H7 (cell line): ENCODE results near the gene ARHGEF10L. TPM values are rescaled to one million over a fixed set of nuclear protein-coding genes. Genes with fewer than 3 reads are reported as not detected.
"Not testable (repeated sequence)": the region's sequence is repeated elsewhere in the genome, so short reads cannot be mapped to it uniquely, and the experiment has no call there.

Experiments used
- DNase-seq: peaks from one replicate; pipeline ENCODE4 v3.0.0; 2012
- H3K27me3 ChIP-seq: 2 replicates; pipeline ENCODE4 v1.6.0; 2011; ENCODE audit warnings: mild to moderate bottlenecking, low read length; ENCODE audit not compliant: control insufficient read depth, insufficient read depth
- H3K36me3 ChIP-seq: replicated peaks from 2 replicates; pipeline ENCODE4 v1.5.1; 2011; ENCODE audit warnings: low read length; ENCODE audit not compliant: control insufficient read depth, insufficient read depth
- H3K4me3 ChIP-seq: 2 replicates; pipeline ENCODE4 v1.5.1; 2011; ENCODE audit warnings: low read depth, mild to moderate bottlenecking, control low read depth, low read length, moderate library complexity; ENCODE audit not compliant: insufficient read depth
- total RNA-seq: library from RNA; depleted of rRNA; stranded (reverse); fragments of >200 nt; shearing (Covaris generic); gene quantifications from 2 replicates; pipeline ENCODE4 v1.2.3, GENCODE V29; 2014; rRNA removed

ARHGEF10L gene, protein sequence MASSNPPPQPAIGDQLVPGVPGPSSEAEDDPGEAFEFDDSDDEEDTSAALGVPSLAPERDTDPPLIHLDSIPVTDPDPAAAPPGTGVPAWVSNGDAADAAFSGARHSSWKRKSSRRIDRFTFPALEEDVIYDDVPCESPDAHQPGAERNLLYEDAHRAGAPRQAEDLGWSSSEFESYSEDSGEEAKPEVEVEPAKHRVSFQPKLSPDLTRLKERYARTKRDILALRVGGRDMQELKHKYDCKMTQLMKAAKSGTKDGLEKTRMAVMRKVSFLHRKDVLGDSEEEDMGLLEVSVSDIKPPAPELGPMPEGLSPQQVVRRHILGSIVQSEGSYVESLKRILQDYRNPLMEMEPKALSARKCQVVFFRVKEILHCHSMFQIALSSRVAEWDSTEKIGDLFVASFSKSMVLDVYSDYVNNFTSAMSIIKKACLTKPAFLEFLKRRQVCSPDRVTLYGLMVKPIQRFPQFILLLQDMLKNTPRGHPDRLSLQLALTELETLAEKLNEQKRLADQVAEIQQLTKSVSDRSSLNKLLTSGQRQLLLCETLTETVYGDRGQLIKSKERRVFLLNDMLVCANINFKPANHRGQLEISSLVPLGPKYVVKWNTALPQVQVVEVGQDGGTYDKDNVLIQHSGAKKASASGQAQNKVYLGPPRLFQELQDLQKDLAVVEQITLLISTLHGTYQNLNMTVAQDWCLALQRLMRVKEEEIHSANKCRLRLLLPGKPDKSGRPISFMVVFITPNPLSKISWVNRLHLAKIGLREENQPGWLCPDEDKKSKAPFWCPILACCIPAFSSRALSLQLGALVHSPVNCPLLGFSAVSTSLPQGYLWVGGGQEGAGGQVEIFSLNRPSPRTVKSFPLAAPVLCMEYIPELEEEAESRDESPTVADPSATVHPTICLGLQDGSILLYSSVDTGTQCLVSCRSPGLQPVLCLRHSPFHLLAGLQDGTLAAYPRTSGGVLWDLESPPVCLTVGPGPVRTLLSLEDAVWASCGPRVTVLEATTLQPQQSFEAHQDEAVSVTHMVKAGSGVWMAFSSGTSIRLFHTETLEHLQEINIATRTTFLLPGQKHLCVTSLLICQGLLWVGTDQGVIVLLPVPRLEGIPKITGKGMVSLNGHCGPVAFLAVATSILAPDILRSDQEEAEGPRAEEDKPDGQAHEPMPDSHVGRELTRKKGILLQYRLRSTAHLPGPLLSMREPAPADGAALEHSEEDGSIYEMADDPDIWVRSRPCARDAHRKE (N-terminal part only)
- total RNA-seq, result 54.8 and 76.9 TPM in 2 replicates

DNA sequence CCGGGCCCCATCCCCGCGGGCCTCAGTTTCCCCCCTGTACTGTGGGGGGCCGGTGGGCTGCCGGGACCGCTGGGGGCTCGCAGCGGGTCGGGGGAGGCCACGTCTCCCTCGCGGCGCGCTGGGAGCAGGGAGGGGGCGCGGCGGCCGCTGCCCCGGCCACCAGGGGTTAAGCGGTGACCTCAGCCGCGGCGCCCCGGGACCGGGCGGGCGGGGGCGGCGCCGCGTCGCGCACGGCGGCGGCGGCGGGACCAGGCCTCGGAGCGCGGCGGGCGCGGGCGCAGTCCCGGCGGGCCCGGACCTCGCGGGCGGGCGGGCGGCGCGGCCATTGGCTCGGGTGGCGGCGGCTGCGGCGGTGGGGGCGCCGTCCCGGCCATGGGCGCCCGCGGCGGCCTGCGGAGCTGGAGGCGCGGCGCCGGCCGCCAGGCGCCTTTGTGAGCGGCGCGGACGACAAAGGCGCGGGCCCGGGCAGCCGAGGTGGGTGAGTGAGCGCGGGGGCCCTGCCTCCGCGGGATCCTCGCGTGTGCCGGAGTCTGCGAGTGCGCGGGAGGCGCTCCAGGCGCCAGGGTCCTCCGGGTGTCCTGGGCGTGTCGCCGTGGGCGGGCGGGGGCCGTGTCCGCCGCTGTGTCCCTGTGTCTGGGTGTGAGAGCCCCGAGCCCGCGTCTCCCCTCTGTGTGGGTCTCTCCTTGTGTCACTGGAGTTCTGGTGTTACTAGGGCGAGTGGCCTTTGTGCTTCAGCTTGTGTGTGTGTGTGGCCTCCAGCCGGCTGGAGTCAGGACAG lies at the start of gene ARHGEF10L:
Gene ARHGEF10L (plus strand): TSS at position 222 of the 778 bp plus-strand sequence. CDS start 40,898 bp downstream, outside the sequence.
- Histone ChIP-seq H3K4me3 (peak within 1 kb of the TSS; percentile 96), H3K36me3 (no peaks in the 10 kb centered on the region; the same call in 1 of the 2 replicates), H3K27me3 (no peaks in the 10 kb centered on the region; the same call in 1 of the 2 replicates)
- peak; percentile 88 for DNase-seq

GRCh38 chr1:17489768-17490417 lies 49.6 kb upstream of the ARHGEF10L start:
- DNase-seq, H3K36me3 ChIP-seq, H3K4me3 ChIP-seq, H3K27me3 ChIP-seq: not testable (repeated sequence)

GRCh38 chr1:17490667-17491066 lies 48.8 kb upstream of the ARHGEF10L start:
- not testable (repeated sequence) for H3K27me3 ChIP-seq, DNase-seq, H3K36me3 ChIP-seq, H3K4me3 ChIP-seq

DNA sequence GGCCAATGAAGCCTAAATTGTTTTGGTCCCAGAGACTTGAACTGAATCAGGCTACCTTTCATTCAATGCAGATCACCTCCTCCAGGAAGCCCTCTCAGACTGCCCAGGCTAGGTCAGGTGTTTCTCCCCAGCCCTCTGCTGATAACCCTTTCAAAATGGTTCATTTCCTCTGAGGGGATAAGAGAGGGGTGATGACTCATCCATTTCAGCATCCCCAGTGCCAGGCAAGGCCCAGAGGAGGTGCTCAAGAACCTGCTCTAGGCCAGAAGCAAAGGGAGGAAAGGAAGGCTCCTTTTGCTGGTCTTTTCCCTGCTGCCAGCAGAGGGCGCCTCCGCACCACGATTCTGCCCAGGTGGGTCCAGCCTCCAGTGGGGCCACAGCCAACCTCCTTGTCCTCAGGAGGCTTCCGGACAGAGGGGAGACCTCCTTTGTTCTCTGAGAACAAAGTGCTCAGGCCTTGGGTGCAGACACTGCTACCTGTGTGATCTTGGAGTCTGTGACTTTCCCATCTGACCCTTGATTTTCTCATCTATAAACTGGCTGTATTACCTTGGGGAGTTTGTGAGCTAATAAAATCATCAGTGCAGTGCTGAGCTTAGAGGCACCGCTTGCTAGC lies 45.3 kb upstream of the ARHGEF10L start:
- no peaks in the 10 kb centered on the region for H3K36me3 ChIP-seq
- H3K4me3 ChIP-seq, result no peak overlapping the region
- H3K27me3 ChIP-seq, result no peaks in the 10 kb centered on the region
- peak; percentile 87 for DNase-seq

- no peak for DNase-seq
- no peaks in the 10 kb centered on the region for H3K36me3 ChIP-seq
- no peaks in the 10 kb centered on the region for H3K27me3 ChIP-seq
- H3K4me3 ChIP-seq, result no peak overlapping the region
Observed at GRCh38 chr1:17496419-17496818, 43.1 kb upstream of the ARHGEF10L start.

GRCh38 chr1:17498214-17498613 lies 41.3 kb upstream of the ARHGEF10L start:
- Histone ChIP-seq H3K36me3 (no peaks in the 10 kb centered on the region), H3K27me3 (no peaks in the 10 kb centered on the region), H3K4me3 (no peak overlapping the region)
- no peak for DNase-seq

- H3K36me3 ChIP-seq, result no peaks in the 10 kb centered on the region
- H3K4me3 ChIP-seq, result no peak overlapping the region
- H3K27me3 ChIP-seq, result no peaks in the 10 kb centered on the region
- DNase-seq, result peak; percentile 91
Observed at GRCh38 chr1:17502326-17502778, 37.1 kb upstream of the ARHGEF10L start.

DNA sequence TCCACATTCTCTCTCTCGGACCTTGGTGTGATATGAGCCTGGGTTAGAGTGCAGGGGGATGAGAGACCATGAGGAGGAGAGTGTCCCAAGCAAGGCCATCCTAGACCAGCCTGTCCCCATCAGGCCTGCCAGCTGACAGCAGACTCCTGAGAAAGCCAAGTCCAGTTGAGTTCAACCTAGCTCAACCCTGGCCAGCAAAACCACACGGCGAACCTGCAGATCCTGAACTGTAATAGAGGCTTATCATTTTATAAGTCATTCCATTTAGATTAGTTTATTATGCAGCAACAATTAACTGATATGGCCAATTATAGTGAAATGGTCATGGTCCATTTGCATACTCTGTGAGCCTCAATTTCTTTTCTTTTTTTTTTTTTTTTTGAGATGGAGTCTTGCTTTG lies 36.4 kb upstream of the ARHGEF10L start:
- no peaks in the 10 kb centered on the region for H3K27me3 ChIP-seq
- H3K4me3 ChIP-seq, result no peak overlapping the region
- DNase-seq, result no peak
- H3K36me3 ChIP-seq, result no peaks in the 10 kb centered on the region

DNA sequence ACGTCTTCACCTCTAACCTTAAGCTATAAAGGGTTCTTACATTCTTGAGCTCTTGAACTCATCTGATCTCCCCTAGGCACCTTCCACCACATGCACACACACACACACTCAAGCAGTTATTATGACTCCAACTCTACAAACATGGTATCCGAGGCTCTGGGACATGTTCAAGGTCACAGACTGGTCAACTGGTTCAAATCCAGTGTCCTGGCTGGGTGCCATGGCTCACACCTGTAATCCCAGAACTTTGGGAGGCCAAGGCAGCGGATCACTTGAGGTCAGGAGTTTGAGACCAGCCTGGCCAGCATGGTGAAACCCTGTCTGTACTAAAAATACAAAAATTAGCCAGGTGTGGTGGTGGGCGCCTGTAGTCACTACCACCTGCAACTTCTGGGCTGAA lies 32.3 kb upstream of the ARHGEF10L start:
- not testable (repeated sequence) for H3K36me3 ChIP-seq, H3K27me3 ChIP-seq, DNase-seq, H3K4me3 ChIP-seq

GRCh38 chr1:17507915-17508314 lies 31.6 kb upstream of the ARHGEF10L start:
- peak; percentile 83 for DNase-seq
- no peaks in the 10 kb centered on the region for H3K36me3 ChIP-seq
- H3K27me3 ChIP-seq, result no peaks in the 10 kb centered on the region
- no peak overlapping the region for H3K4me3 ChIP-seq

GRCh38 chr1:17509363-17509762 lies 30.1 kb upstream of the ARHGEF10L start:
- Histone ChIP-seq H3K27me3 (no peaks in the 10 kb centered on the region), H3K4me3 (no peak overlapping the region), H3K36me3 (no peaks in the 10 kb centered on the region)
- peak; percentile 24 for DNase-seq

DNA sequence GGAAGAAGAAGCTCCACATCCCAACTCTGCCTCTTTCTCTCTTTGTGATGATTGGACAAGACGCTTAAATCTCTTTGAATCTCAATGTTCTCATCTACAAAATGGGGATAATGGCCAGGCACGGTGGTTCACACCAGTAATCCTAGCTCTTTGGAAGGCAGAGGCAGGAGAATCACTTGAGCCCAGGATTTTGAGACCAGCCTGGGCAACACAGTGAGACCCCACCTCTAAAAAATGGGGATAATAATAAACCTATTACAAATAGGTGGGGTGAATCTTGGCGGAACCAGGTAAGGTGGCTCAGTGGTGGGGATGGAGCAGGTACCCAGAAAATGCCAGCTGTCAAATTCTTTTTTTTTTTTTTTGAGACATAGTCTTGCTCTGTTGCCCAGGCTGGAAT lies 29.4 kb upstream of the ARHGEF10L start:
- no peak overlapping the region for H3K4me3 ChIP-seq

GRCh38 chr1:17511188-17511587 lies 28.3 kb upstream of the ARHGEF10L start:
- peak; percentile 4 for DNase-seq
- no peaks in the 10 kb centered on the region for H3K27me3 ChIP-seq
- no peak overlapping the region for H3K4me3 ChIP-seq
- H3K36me3 ChIP-seq, result no peaks in the 10 kb centered on the region

More for the DNA sequence above, 29.4 kb upstream of the ARHGEF10L start:
- DNase-seq, result no peak
- H3K27me3 ChIP-seq, result no peaks in the 10 kb centered on the region
- no peaks in the 10 kb centered on the region for H3K36me3 ChIP-seq
